ENCODE results near the gene DCUN1D2.

GRCh38 chr13:113499936-113500335 is 9.4 kb upstream of the DCUN1D2 start:
- TF ChIP-seq CTCF (IDR thresholded peaks at IDR 0.05) = no peak
- no peak for TF ChIP-seq POLR2A (IDR thresholded peaks at IDR 0.05)

Data from right lobe of liver (tissue), 4 donors.